Cardiac muscle cell (in vitro differentiated cells and primary cell): ENCODE results near the gene EPSTI1. TPM values are rescaled to one million over a fixed set of nuclear protein-coding genes. Genes with fewer than 3 reads are reported as not detected.

Source experiments
- DNase-seq, 2 donors: peaks; one replicate each; pipeline versions ENCODE4 v3.0.0 to v3.0.0-alpha.2; 2010 to 2017; ENCODE audit warnings: low read depth in 1 of 2, low spot score in 1 of 2
- H3K27ac ChIP-seq: fragments of 200-600 bp; sonication (generic); 2 replicates; pipeline ENCODE4 v1.5.1; 2016
- H3K27me3 ChIP-seq: fragments of 200-600 bp; sonication (generic); 2 replicates; pipeline ENCODE4 v1.6.0; 2016; ENCODE audit warnings: control low read depth
- H3K36me3 ChIP-seq: fragments of 200-600 bp; sonication (generic); 2 replicates; pipeline ENCODE4 v1.5.1; 2016; ENCODE audit warnings: control low read depth
- H3K4me1 ChIP-seq: fragments of 200-600 bp; sonication (generic); 2 replicates; pipeline ENCODE4 v1.8.1; 2017; ENCODE audit warnings: low read depth, mild to moderate bottlenecking, mixed run types
- H3K4me3 ChIP-seq: fragments of 200-600 bp; sonication (generic); 2 replicates; pipeline ENCODE4 v1.5.1; 2016; ENCODE audit warnings: mild to moderate bottlenecking
- H3K9me3 ChIP-seq: fragments of 200-600 bp; sonication (generic); 2 replicates; pipeline ENCODE4 v1.5.1; 2017; ENCODE audit warnings: low read depth, mild to moderate bottlenecking, control low read depth
- polyA plus RNA-seq: library from polyadenylated mRNA; unstranded; fragments of >200 nt; fragmentation: Nextera tagmentation; extraction: Ambion mirVana; gene quantifications from 2 replicates; pipeline ENCODE4 v1.2.1, GENCODE V29; 2016
- total RNA-seq: library from RNA; depleted of rRNA; stranded (reverse); fragments of >200 nt; gene quantifications from 2 replicates; pipeline ENCODE4 v1.2.3, GENCODE V29; 2016
- TF ChIP-seq, protein P1 (sequence below): IDR thresholded peaks from 2 replicates; pipeline ENCODE4 v1.5.1; 2012; ENCODE audit warnings: low read depth, mild to moderate bottlenecking, low read length

The EPSTI1 gene
- total and polyA plus RNA-seq, 2 experiments from 2014 or later, result 11.8 to 11.9 TPM

DNA sequence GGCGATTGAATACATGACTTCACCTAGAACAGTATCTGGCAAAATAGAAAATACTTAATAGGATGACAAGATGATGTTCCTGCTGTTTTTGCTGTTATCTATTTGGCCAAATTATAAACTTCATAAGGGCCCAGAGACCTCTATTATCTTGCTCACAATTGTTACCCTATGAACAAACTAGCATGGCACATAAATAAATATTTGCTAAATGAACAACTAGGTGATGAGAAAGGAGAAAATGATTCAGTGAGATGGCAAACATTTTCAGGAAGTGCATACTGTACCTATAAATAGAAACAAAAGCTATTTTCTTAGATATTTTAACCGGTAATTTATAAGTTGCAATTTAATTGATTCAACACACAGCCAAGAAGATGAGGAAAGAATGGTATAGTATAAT lies 132.3 kb downstream of the EPSTI1 start:
- no peak overlapping the region for H3K27ac ChIP-seq
- H3K36me3 ChIP-seq, result no peaks in the 10 kb centered on the region
- H3K9me3 ChIP-seq, result no peaks in the 10 kb centered on the region
- TF ChIP-seq, protein P1, sequence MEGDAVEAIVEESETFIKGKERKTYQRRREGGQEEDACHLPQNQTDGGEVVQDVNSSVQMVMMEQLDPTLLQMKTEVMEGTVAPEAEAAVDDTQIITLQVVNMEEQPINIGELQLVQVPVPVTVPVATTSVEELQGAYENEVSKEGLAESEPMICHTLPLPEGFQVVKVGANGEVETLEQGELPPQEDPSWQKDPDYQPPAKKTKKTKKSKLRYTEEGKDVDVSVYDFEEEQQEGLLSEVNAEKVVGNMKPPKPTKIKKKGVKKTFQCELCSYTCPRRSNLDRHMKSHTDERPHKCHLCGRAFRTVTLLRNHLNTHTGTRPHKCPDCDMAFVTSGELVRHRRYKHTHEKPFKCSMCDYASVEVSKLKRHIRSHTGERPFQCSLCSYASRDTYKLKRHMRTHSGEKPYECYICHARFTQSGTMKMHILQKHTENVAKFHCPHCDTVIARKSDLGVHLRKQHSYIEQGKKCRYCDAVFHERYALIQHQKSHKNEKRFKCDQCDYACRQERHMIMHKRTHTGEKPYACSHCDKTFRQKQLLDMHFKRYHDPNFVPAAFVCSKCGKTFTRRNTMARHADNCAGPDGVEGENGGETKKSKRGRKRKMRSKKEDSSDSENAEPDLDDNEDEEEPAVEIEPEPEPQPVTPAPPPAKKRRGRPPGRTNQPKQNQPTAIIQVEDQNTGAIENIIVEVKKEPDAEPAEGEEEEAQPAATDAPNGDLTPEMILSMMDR, result no peak
- no peak for DNase-seq
- no peaks in the 10 kb centered on the region for H3K27me3 ChIP-seq
- H3K4me1 ChIP-seq, result no peaks in the 10 kb centered on the region
- H3K4me3 ChIP-seq, result no peak overlapping the region

DNA sequence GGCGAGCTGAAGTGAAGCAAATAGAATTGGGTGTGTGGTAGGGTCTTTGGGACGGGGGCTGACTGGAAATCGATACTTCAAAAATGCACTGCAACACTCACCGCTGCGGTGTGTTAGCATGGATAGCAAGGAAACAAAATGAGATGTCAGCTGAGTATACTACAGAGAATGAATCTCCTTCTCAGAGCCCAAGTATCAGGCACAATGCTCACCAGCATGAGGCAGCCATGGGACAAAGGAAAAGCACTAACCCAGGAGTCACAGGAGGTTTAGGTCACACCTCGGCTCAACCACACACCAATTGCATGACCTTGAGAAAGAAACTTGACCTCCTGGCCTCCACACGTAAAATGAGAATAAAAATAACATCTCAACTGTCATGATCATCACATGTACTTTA lies 136.6 kb downstream of the EPSTI1 start:
- H3K4me3 ChIP-seq, result no peak overlapping the region
- H3K27ac ChIP-seq, result no peak overlapping the region
- H3K4me1 ChIP-seq, result no peaks in the 10 kb centered on the region
- no peaks in the 10 kb centered on the region for H3K27me3 ChIP-seq
- TF ChIP-seq, protein P1, result no peak
- no peaks in the 10 kb centered on the region for H3K9me3 ChIP-seq
- no peak for DNase-seq
- no peaks in the 10 kb centered on the region for H3K36me3 ChIP-seq

DNA sequence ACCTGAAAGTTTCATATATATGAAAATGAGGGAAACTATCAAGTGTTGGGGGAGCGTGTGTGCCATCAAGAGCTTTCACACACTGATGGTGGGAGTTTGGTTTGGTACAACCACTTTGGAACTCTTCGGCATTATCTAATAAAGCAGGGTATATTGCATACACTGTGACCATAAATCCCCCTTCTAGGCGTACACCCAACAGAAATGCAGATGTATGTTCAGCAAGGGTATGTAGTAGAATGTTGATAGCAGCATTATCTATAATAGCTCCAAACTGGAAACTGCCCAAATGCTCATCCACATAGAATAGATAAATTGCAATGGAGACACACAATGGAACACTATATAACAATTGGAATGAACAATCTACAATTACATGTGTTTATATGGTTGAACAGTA lies 139.9 kb downstream of the EPSTI1 start:
- Histone ChIP-seq H3K4me1 (no peaks in the 10 kb centered on the region), H3K9me3 (no peaks in the 10 kb centered on the region), H3K27ac (no peak overlapping the region), H3K36me3 (no peaks in the 10 kb centered on the region), H3K27me3 (no peaks in the 10 kb centered on the region), H3K4me3 (no peak overlapping the region)
- TF ChIP-seq, protein P1, result no peak
- no peak for DNase-seq

DNA sequence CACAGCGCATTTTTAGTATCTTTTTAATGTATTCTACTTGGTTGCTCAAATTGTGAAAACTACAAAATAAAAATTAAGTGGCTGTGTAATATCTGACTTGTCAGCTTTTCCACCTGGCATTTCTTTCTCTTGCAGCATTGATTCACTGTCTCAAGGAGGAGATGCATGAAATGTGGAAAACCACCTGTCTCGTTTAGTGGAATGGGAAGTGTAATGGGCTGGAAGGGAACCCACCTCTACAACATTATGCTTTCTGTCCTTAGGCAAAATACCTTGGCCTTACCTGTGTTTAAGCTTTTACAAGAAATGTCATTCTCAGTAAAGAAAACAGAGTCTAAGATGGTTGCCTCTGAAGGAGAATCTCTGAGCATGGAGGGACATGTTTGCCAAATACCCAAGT lies 142.8 kb downstream of the EPSTI1 start:
- no peak overlapping the region for H3K27ac ChIP-seq
- no peaks in the 10 kb centered on the region for H3K9me3 ChIP-seq
- TF ChIP-seq, protein P1, result no peak
- no peak overlapping the region for H3K4me3 ChIP-seq
- no peaks in the 10 kb centered on the region for H3K27me3 ChIP-seq
- no peaks in the 10 kb centered on the region for H3K4me1 ChIP-seq
- no peaks in the 10 kb centered on the region for H3K36me3 ChIP-seq
- no peak for DNase-seq

DNA sequence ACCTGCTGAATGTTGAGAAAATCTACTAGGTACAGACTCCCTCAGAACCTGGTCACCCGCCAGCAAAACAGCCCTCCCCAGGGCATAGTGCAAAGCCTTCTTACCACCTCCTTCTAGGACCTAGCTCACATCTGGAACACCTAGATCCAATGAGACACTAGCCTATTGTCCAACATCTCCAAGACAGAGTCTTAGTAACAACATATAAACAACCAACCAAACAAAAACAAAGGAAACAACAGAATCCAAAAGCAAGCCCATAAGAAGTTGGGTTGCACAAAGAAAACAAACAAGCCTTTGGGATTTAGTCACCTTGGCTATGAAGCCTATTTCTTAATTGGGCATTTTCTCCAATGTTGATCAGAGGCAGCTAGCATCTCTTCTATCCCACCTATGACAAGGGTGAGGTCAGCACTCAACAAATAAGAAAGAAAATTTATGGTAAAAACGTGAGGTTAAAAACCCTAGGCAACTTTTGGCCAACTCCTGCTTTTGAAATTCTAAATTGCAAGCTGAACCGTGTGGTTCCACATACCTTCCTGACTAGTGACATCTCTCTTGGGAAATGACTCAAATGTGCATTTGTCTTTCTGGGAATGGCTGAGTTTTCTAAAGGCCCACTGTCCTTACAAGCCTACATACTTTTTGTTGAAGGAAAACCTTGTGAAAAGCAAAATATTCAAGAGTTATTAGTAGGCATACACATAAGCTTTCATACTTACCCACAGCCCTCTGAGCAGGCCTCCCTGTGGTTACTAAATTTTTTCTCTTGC lies 144.0 kb downstream of the EPSTI1 start:
- H3K27ac ChIP-seq, result no peak overlapping the region
- DNase-seq, result peak in 1 of 2 donors; percentile 57
- H3K4me1 ChIP-seq, result no peaks in the 10 kb centered on the region
- TF ChIP-seq, protein P1, result no peak
- H3K36me3 ChIP-seq, result no peaks in the 10 kb centered on the region
- H3K4me3 ChIP-seq, result no peak overlapping the region
- H3K27me3 ChIP-seq, result no peaks in the 10 kb centered on the region
- H3K9me3 ChIP-seq, result no peaks in the 10 kb centered on the region
